NCI-H128 (cell line): ENCODE measurements around the gene CROCC2.

ENCODE experiments used
- DNase-seq: peaks from one replicate; lab custom pipeline; 2025; ENCODE audit not compliant: unreplicated experiment; lab: John Stamatoyannopoulos, UW

Gene CROCC2

GRCh38 chr2:240997141-240997855 is 91.2 kb downstream of the CROCC2 start:
- DNase-seq: no peak

GRCh38 chr2:240997856-240998705 is 91.9 kb downstream of the CROCC2 start, which contains the start of gene SNED1:
Gene SNED1 (plus strand): TSS chr2:240998618. CDS start chr2:240998838, 220 bp downstream.
- no peak for DNase-seq

GRCh38 chr2:240998706-240998994 is 92.5 kb downstream of the CROCC2 start:
- DNase-seq: no peak

DNA sequence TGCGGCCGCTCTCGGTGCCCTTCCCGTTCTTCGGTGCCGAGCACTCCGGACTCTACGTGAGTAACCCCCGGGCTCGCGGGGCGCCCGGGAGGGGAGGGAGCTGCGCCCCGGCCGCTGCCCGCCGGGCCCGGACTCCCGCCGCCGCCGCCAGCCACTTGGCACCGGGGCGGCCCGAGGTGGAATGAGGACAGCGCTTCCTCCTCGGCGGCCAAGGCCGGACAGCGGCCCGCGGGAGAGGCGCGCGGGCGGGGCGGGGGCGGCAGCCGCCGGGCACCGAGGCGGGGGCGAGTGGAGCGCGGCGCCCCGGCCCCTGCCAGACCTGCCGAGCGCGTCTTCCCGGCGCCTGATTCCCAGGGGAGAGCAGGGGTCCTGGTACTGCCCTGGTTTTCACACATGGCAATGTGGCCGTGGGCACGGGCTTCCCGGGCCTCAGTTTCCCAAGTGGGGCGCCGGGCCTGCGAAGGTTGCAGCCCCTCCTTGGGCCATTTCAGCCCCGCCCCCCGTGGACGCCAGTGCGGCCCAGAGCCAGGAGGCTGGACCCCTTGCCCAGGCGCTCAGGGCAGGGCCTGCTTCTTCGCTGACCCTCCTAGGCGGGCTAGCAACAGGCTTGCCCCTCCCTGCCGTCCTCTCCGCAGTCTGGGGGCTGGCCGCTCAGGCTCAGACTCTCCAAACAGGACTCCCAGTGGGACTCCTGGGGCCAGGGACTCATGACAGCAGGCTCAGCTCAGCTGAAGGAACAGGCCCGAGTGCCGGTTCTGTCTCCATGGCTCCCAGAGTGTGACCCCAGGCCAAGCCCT is 93.1 kb downstream of the CROCC2 start:
- no peak for DNase-seq

DNA sequence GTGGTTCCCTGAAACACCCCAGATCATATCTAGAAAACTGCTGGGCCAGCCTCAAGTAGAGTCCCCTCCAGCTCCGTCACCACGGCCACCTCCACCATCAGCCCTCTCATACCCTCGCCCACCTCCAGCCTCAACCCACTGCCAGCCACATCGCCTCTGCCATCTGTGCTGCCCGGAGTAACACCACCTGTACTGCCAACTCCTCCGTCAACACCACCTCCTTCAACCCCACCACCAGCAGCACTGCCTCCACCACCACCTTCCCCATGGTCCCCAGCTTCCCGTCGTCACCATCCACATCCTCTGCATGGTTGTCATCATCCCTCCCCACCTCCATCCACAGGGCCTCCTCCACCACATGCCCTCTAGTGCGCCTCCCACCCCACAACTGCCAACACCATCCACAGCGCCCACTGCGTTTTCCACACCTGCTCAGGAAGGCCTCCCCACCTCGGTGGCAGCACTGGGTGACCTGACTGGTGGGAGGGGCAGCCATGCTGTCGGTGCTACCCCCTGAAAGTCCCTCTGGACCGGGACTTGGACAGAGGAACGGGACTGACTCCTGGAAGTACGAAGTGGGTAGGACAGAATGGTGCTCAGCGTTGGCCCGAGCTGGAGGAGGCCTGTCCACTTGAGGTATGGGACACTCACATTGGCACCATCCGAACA is 93.9 kb downstream of the CROCC2 start:
- no peak for DNase-seq

GRCh38 chr2:241000831-241001321 is 94.7 kb downstream of the CROCC2 start:
- no peak for DNase-seq

GRCh38 chr2:241001413-241002274 is 95.5 kb downstream of the CROCC2 start:
- no peak for DNase-seq

GRCh38 chr2:241002275-241003046 is 96.3 kb downstream of the CROCC2 start:
- DNase-seq: no peak

- DNase-seq: no peak
Observed at GRCh38 chr2:241003047-241003360, 96.9 kb downstream of the CROCC2 start.

- DNase-seq: no peak
Observed at GRCh38 chr2:241003369-241003768, 97.2 kb downstream of the CROCC2 start.

- no peak for DNase-seq
Observed at GRCh38 chr2:241003830-241004564, 97.9 kb downstream of the CROCC2 start.

DNA sequence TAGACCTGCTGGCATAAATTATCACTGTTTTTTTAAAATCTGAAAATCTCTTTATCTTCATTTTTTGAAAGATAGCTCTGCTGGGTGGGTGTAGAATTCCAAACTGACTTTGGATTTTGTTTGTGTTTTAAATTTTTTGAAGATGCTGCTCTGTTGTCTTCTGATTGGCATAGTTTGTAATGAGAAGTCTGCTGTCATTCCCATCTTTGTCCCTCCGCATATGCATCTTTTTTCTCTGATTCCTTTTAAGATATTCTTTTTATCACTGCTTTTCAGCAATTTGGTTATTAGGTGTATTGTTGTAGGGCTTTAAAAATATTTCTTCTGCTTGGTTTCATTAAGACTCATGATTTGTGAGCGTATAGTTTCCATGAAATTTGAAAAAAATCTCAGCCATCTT is 99.4 kb downstream of the CROCC2 start:
- no peak for DNase-seq

DNA sequence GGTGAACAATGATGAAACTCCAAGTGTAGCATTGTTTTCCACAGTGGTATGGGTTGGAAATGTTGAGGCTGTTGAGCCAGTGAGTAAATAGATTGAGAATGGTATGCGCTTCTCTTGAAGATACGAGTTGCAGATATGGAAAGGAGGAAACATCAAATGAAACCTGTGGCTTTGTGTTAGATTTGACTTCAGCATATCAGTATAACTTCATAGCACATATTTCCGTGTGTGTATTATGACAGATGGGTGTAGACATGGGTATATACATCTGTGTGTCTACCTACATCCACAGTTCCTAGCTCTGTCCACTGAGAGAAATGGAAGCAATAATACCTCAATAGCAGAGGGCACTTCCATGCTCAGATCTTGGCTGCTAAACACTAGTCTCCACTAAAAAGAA is 100.3 kb downstream of the CROCC2 start:
- DNase-seq: no peak

DNA sequence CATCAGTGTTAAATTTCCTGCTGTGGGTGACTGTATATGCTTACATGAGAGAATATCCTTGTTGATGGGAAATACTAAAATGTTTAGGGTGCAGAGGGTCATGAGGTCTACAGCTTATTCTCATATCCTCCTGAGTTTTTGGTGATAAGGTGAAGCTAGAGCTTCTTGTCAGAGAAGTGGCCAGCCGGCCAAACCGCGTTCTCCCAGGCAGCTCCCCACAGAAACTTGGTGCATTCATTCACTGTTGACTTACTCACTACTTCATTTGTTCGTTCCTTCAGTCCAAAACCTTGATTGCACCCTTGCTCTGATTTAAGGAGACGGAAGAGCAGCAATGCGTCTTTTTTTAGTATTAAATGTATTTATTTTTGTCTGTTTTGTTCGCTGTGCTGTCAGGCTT is 101.0 kb downstream of the CROCC2 start:
- DNase-seq: no peak

DNA sequence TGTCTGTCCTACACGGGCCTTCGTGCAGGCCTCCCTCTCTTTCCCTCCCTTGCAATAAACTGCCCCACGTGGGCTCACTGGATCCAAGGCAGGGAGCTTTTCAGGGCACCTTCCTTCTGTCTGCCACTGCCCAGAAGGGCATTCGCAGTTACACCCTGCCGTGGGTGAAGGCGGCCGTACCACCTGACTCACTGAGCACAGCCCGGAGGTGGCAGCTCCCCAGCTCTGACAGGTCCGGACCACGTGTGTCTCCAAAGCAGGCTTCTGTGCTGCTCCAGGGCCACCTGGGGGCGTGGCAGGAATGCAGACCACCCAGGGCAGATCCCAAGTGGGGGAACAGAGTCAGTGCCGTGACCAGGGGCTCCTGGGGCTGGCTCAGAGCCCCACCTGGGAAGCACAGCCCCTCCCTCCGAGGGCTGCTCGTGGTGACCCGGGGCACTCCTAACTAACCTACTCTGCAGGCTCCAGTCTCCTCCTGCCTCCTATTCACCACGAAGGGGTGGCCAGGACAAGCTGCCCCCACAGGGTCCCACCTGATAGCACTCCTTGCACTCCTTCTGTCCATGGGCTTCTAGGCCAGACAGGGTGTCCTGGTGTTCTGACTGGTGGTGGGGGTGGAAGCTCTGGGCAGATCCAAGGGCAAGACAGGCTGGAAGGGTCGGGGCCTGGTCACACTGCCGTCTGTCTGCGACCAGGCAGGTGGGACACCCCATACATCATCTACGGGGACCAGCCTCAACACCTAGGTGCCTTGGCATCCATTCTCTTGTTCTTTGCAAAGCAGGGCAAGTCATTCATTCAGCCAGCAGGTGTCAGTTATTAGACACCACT is 102.0 kb downstream of the CROCC2 start:
- no peak for DNase-seq

GRCh38 chr2:241008711-241009121 is 102.6 kb downstream of the CROCC2 start:
- DNase-seq: no peak

GRCh38 chr2:241009191-241009590 is 103.1 kb downstream of the CROCC2 start:
- DNase-seq: no peak
